KOPT-K1 (cell line): ENCODE data around the gene SLC11A2.

Source experiments
- H3K27ac ChIP-seq: fragments of 200-600 bp; sonication (generic); 2 replicates; pipeline ENCODE4 v1.5.1; 2016; ENCODE audit warnings: antibody characterized with exemption, mild to moderate bottlenecking, low read depth, low read length; ENCODE audit not compliant: poor library complexity, severe bottlenecking
- H3K36me3 ChIP-seq: fragments of 200-600 bp; sonication (generic); 2 replicates; pipeline ENCODE4 v1.5.1; 2017; ENCODE audit warnings: antibody characterized with exemption, mild to moderate bottlenecking, low read length, moderate library complexity; ENCODE audit not compliant: insufficient read depth
- H3K9me3 ChIP-seq: fragments of 200-600 bp; sonication (generic); 2 replicates; pipeline ENCODE4 v1.5.1; 2017; ENCODE audit warnings: antibody characterized with exemption, low read length, mild to moderate bottlenecking; ENCODE audit not compliant: insufficient read depth, poor library complexity, severe bottlenecking

The SLC11A2 gene

DNA sequence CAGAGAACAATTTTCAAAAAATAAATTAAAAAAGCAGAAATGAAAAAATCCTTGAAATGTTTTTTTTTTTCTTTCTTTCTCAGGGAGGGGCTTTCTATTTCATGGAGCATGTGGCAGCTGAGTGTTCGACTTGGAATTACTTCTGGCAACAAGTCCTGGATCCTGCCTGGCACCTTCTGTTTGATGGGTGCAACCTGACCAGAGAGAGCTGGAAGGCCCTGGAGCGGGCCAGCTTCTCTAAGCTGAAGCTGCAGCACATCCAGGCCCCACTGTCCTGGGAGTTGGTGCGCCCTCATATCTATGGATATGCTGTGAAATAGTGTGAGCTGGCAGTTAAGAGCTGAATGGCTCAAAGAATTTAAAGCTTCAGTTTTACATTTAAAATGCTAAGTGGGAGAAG lies 96.4 kb downstream of the SLC11A2 start:
- Histone ChIP-seq H3K36me3 (no peaks in the 10 kb centered on the region), H3K9me3 (no peaks in the 10 kb centered on the region), H3K27ac (no peak overlapping the region)
